SK-N-MC (cell line): Measurements from ENCODE around the gene NBPF20.
"Not testable (repeated sequence)": the region's sequence is repeated elsewhere in the genome, so short reads cannot be mapped to it uniquely, and the experiment has no call there.

Experiments
- EZH2 ChIP-seq: fragments of 200-600 bp; sonication (generic); IDR thresholded peaks from one replicate; pipeline ENCODE4 v1.6.1; 2017; ENCODE audit warnings: antibody characterized with exemption
- POLR2AphosphoS5 ChIP-seq: IDR thresholded peaks from 2 replicates; pipeline ENCODE4 v1.6.1; 2012; ENCODE audit warnings: mild to moderate bottlenecking, low read depth, low read length, borderline replicate concordance

DNA sequence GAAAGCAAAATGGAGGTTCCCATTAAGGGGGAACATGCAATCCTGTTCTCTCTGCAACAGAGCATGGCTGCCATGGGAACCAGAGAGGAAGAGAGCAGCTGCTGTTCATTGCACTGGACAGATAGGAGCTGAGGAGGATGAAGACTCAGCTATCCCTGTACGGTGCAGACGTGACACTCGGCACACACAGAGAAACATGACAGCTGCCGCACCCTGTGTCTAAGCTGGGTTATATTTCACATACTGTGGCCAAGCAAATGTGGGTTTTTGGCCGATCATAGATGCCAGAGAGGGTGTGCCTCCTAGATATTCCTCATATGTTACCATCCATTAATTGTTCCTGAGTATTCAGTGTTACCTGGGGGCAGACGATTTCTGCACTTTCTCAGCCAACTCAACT, 24.7 kb downstream of the NBPF20 start:
- not testable (repeated sequence) for TF ChIP-seq EZH2, POLR2AphosphoS5
